ENCODE results near the gene SCD.

DNA sequence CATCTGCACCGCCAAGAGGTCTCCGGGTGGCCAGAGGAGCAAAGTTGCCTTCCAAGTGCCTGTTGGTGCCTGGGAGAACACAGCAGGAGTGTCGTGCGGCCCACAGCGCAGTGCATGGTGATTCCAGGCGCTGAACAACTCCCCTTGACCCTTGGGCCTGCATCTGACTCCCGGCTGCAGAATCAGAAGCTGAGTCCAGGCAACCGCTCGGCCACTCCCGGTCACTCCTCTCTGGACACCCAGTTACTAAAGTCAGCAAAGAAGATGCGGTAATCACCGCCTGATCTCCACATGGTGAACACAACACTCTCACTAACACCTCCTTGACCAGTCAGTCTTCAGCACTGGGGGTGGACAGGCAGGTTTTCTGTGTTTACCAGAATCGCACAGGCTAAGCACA is 35.5 kb downstream of the SCD start:
- TF ChIP-seq GATA3 (IDR thresholded peaks at IDR 0.05; ENCODE audit: low read depth, low read length) (no peak), GATA2 (IDR thresholded peaks at IDR 0.05; ENCODE audit: low read depth, low read length) (no peak)

Data from SH-SY5Y (cell line).